HG03432 (cell line): ENCODE measurements around the gene GRID1.

ENCODE experiments used
- ATAC-seq: cut with Tn5 transposase; IDR thresholded peaks from one replicate; pipeline ENCODE4 v1.9.1; 2021; ENCODE audit warnings: mild to moderate bottlenecking, moderate library complexity; ENCODE audit not compliant: unreplicated experiment

The GRID1 gene

DNA sequence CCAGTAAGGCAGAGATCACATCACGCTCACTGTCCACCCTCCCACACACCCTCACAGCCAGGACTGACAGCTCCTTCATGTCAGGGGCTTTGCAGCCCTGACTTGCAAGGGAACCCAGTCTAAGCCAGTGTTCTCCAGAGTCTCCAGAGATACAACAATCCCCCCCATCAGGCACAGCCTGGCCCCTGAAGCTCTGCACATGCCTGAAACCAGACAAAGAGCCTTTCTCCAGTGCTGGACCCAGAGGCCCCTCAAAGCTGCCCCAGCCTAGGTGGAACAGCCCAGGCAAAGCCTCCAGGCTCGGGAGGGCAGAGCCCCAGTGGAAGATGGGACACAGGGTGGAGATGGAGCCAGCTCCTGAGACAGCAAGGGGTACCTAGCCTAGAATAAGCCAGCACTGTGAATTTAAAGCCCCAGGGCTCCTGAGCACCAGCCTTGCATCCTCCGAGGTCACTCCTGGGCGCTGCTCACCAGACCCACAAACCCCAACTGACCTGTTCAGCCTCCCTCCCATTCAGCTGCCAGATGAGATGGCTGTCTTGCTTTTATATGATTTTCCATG is 50.2 kb downstream of the GRID1 start:
- ATAC-seq, result no peak

DNA sequence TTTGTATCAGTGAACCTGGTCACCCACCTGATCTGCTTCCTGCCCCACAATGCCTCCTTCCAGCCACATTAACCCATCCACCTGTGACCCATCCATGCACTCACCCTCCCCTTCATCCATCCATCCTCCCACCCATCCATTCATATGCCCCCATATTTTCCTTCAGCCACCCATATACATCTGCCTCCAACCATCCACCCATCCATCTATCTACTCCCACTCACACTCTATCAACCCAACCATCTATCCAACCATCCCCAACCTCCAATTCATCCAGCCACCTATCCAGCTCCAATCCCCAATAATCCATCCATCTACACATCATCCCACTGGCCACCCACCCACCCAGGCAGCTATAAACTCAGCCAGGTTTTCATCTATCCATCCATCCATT is 51.0 kb downstream of the GRID1 start:
- ATAC-seq, result no peak

DNA sequence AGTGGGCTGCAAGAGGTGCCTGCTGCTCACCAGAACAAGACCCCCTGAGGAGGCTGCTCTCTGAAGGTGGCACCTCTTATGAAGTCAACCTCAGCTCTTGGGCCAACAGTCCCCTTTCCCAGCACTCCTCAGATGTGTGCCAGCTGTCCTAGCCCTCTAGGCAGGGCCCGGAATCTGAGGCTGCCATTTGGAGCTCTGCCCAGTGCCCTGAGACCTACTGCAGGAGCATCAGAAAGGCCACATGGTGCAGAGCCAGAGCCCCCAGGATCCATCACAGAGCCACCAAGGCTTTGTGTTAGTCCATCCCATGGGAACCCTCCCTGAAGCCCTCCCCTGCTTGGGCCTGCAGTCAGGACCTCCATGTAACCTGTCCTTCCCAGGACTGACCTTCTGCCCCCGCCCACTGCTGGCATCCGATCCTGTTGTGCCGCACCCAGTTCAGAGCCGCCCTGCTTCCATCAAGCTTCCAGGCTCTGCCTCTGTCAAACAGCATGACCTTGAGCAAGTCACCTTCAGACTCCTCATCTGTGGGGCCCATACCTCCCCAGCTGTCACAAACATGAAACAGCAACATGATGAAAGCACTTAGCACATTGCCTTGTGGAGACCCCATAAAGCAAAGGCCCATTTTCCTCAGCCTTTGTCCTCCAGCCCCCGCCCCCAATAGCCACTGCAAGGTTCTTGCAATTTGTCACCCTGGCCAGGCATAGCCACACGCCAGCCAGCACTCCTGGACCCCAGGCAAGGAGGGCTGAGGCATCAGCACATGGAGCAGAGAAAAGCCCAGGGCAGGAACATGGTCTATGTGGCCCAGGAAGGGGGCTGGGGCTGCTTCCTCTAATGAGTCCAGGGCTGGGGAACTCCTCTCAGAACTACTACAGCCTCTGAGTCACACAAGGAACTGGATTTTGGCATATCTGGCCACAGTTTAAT is 51.7 kb downstream of the GRID1 start:
- no peak for ATAC-seq

DNA sequence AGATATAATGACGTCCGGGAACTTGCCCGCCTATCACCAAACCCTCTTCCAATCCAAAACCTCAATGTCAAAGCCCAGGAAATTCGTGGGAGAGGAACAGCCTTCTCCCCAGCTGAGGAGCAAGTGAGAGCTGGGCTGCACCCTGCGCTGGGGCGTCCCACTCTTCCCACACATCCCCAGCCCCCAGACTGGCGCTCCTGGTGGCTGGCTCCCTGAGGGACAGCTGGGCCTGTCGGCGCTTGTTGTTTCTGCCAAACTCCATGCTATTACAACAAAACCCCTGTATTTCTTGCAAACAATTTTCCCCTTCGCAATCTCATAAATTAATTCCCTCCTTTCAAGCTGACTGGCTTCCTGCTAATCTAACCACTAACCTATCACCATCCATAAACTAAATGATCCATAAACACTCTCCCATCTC is 53.0 kb downstream of the GRID1 start:
- no peak for ATAC-seq

DNA sequence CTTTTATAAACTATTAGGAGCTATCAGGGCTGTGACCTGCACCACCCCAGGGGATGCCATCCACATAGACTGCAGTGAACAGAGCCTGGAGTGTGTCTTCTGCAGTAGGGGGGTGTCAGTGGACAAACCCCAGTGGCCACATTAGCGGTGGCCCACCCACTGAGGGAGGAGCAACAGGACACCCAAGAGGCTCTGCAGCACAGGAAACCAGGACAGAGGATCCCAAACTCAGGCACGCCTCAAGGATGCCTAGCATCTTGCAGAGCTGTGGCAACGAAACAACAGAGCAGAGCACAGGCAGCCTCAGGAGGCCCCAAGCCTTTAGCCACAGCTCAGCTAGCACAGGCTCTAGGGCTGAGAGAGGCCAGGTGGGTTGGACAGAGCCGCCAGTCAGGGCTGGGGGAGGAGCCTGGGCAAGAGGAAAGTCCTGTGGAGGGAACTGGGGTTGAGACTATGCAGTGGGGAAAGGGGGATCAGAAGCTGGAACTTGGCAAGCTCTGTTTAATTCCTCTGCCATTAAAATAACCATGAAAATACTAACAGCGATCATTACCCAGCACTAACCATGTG is 53.8 kb downstream of the GRID1 start:
- ATAC-seq, result no peak

DNA sequence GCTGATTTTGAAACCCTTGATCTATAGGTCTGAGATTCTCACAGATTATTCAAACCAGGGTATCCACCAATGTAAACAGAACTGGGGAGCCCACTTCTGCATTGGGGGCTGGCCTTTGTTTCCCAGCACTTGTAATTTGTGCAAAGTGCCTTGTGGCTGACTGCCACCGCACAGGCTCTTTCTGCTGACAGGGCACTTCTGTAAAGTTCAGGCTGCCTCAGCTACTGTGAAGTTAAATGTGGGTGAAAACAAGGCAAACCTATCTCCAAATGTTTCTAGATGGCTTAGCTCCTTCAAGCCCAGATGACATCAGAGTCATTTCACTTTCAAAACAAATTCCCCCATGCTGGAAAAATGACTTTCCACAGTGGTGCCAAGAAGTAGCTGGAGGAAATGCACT is 54.7 kb downstream of the GRID1 start:
- ATAC-seq, result no peak

DNA sequence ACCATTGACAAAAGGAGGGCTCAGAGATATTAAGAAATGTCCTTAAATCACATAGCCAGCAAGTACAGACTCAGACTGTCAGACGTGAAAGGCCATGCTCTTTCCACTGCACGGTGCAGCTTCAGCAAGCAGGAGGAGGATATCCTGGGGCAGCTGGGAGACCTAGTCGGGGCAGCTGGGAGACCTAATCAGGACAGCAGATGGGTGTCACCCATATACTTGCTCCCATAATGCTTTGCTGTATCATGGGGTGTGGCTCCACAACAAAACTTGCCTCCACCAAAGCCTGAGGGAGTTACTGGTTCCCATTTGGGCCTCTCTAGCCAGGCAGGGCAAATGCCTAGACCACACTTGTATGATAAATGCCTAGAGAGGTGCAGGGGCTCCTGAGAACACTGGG is 55.4 kb downstream of the GRID1 start:
- no peak for ATAC-seq

DNA sequence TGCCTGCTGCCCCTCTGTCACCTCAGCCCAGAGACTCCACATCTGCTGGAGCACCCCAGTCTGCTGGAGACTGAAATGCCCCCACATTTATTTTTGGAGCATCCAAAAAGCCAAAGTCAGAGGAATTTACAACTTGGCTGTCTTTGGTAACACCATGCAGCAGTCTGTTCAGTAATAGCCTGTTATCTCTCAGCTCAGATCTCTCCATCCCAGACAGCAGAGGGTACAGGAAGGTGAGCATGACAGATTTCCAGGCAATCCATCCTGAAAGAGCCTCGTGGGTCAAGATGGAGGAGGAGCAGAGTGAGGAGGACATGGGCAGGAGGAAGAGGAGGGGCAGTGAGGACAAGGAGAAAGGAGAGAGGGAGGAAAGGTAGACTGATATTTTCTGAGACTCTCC is 55.9 kb downstream of the GRID1 start:
- no peak for ATAC-seq

DNA sequence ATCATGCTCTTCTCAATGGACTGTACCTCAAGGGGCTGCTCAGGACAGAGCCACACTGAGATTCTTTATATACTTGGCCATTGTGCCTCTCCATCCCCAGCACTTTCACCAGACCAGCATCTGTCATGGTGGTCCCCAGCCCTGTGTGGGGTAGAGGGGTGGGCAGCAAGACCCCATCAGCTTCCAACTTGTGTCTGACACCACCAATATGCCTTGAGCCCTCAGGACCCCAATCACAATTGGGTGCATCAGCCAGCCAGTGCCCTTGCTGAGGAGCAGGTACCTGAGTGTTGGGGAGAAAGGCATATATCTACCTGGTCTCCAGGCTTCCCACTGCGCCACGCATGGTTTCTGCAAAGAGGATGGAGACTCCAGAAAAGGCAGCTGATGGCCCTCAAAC is 56.3 kb downstream of the GRID1 start:
- no peak for ATAC-seq

DNA sequence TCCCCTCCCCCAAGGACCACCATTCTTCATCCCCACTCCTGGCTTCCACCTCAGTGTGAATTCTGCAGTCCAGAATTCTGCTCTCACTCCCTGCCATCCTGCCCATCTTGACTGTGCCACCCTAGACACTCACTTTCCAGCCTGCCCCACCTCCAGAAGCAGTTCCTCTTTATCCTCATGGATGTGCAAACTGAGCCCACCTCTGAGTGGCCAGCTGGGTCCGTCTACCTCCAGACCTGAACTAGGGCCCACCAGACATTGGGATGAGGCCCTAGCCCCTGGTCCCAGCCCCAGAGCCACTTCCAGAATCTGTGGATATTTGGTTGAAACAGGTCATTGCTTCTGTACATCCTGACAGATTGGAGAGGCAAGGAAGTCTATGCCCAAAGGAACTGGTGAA is 58.5 kb downstream of the GRID1 start:
- no peak for ATAC-seq

DNA sequence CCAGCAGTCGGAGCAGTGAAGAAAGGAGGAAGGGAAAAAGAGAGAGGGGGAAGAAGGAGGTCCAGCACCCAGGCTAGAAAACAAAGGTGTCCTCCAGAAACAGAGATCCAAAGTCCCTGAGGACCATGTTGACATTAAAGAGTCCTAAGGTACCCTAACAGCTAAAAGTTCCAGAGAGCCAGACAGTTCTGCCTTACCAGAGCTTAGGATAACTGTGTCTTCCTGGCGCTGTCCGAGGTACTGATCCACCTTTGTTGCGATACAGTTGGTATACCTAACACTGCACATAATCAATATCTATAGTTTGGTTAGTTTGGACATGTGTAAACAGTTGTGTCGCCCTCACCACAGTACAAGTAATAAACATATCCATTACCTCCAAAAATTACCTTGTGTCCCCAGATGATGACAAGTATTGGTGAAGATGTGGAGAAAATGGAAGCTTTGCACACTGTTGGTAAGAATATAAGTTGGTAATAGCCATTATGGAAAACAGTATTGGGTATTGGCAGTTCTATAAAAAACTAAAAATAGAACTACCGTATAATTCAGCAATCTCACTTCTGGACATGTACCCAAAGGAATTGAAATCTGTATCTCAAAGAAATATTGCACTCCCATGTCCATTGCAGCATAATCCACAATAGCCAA is 59.8 kb downstream of the GRID1 start:
- no peak for ATAC-seq

DNA sequence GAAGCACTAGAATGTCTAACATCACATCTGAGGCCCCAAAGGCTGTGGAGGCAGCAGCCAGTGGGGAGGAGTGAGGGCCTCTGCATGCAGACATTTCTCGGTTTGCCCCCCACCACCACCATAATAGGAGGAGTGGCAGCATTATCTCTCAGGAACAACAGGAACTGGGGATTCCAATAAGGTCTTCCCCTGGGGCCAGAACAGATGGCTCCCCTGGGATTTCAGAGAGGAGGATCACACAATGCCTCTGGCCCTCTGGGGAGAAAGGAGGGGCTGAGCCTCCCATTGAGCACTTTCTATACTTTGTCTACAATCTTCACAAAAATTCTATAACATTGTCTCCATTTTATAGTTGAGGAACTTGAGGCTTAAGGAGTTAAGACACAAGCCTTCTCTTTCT is 61.1 kb downstream of the GRID1 start:
- no peak for ATAC-seq

DNA sequence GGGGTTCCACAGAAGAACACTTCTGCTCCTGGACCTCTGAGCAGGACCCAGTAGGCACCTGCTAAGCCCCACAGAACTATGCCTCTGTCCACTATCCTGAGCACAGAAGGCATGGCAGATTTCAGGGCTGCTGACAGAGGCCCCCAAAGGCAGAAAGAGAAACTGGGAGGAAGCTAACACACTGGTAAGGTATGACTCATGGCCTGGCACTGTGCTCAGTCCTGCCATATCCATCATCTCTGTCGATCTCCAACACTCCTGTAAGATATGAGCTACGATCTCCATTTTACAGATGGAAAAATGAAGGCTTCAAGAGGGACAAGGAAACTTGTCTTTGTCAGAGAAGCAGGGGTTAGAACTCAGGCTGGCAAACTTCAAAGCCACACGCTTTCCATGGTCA is 62.2 kb downstream of the GRID1 start:
- no peak for ATAC-seq

DNA sequence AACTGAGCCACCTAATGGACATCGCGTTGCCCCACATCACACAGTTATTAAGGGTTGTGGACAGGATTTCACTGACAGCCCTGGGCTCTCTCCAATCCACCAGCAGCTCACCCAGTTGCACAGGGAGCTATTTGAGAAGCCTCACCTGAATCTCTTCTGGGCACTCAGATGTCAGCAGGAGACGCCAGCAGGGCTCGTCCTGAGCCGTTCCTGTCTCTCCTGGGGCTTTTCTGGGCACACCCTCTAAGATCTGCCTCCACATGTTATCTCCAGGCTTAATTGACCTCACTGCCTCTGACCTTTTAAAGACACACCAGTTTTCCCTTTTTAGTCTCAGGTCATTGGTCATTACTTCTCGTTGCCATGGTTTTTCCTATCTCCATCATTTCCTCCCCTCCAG is 63.0 kb downstream of the GRID1 start:
- no peak for ATAC-seq

DNA sequence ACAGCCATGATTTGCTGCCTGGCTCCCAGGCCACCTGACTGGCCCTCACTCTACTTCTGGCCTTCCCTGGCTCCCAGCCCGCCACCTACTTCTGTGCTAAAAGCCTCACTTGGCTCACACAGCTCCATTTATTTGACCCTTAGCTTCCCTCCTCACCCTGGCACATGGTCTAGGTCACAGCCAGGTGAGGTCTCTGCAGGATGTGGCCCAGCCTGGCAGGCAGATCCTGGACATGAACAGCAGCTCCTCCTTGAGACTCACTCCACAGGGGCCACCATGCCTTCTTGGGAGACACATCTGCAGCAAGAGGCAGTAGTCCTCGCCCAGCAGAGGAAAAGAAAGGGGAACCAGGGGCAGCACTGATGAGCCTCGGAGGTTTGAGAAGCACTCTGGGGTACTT is 64.6 kb downstream of the GRID1 start:
- no peak for ATAC-seq

DNA sequence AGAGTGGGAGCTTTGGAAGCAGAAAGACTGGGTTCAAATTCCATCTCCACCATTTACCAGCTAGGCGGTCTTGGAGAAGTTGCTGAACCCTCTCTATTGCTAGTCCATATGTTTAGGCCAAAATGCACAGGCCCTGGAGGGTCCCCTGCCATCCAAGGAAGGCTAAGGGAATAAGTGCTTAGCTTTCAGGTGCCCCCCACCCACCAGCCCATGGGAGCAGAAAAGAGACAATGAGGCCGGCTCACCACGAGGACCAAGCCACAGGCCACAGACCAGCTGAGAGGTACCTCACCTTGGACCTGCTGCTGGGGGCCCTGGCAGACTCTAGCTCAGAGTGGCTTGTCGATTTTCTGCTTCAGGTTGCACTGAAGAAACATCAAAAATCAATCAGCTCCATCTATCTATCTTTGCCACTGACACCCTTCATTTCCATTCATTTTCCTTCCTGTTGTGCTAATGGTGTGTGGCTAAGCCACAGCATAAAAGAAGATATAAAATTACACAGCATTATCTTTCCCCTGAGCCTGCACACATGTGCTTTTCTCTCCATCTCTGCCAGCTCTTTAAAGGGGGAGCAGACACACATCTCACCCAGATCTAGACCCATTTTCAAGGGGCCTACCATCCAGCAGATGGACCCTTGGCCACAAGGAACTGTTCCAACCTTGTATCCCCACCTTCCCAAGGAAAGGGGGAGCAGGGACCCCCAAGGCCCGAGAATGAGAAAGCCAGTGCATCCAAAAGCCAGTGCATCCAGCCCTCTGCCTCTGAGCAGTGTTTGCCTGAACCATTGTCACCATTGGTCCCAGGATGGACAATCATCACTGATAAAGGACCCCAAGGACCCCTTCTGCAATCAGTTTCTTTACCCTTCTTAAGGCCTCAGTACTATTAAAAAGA is 65.4 kb downstream of the GRID1 start:
- ATAC-seq, result no peak

DNA sequence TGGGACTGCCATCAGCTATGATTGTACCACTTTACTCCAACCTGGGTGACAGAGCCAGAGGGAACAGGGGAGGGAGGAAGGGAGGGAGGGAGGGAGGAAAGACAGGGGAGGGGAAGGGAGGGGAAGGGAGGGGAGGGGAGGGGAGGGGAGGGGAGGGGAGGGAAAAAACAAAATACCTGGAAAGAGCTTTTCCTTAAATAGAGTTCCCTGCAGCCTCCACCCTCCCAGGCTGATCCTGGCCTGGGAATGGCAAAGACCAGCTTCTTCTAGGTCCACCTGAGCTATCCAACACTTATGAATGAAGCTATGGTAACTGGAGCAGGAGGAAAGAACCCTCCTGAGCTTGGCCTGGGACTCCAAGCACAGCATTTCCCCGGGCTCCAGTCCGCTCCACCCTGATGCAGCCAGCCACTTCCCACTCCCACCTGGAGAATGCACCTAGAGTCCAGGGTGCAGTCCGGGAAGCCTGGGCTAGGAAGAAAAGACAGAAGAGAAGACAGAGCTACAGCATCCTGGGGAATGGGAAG is 66.1 kb downstream of the GRID1 start:
- no peak for ATAC-seq

DNA sequence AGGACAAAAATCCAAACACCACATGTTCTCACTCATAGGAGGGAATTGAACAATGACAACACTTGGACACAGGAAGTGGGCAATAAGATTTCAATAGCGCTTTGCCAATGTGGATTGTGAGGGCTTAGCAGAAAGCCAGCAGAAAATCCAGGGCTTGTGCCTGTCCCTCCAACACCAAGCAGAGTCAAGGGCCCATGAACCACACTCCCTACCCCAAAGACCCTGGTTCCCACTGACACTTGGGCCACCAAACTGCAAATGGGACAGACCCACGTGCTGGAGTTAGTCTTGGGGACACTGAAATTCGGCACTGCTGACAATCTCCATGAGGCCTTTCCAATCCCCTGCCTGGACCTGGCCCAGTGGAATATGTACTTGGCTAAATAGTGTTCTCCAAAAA is 67.0 kb downstream of the GRID1 start:
- no peak for ATAC-seq

DNA sequence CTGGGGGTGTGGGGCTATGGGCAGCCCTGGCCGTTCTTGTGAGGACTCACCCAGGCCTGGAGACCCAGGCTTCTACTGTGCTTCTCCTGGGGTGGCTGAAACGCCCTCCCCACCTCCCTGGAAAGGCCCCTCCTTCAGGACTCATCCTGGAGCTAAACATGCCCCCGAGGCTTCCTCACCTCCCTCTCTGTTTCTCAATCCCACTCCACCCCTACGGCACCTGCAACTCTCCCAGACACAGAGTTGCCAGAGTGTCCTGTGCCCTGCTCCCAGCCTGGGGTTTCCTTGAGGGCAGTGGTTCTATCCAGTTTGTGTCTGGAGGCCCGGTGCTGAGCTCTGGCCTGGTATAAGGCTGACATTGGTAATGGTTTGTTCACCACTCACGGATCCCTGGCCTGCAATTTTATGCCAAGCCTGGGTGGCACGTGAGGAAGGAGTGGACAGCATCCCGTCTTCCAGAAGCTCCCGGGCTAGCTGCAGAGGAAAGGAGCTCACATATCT is 68.0 kb downstream of the GRID1 start:
- ATAC-seq, result no peak

DNA sequence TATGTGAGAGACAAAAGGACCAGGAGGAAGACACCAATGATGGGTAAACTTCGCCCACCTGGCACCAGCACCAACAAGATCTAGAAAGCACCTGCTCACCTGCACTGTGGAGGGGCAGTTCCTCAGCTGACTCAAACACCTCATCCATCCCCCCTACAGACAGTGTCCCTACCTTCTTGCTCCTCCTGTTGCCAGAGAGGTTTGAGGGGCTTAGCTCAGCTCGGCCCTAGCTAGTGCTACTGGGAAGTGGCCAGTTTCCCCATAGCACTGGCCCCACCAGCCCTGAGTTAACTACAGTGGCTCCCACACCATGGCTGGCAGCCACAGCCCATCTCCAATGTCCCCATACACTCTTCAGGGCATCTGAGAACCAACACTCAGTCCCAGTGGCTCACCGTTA is 70.8 kb downstream of the GRID1 start:
- ATAC-seq, result no peak
